HepG2 (cell line): ENCODE measurements around the gene DLEC1. TPM values are rescaled to one million over a fixed set of nuclear protein-coding genes. Genes with fewer than 3 reads are reported as not detected.

Experiments used
- ATAC-seq: fragments of 200-7000 bp; cut with Tn5 transposase; 3 replicates; pipeline ENCODE4 v1.9.1; 2020; ENCODE audit warnings: mild to moderate bottlenecking, moderate library complexity
- BruUV-seq: library from RNA; stranded (reverse); fragments of 400-500 nt; replicated peaks from 2 replicates; lab custom pipeline; 2021; lab: Mats Ljungman, UMichigan
- CTCF ChIA-PET: fragments of 300-600 bp; formaldehyde crosslinking; extraction: SDS; loops from one replicate; lab custom pipeline; 2021; ENCODE audit warnings: low total read pairs, inconsistent platforms, low intra/inter-chr PET ratio; lab: Yijun Ruan, JAX
- POLR2A ChIA-PET: fragments of 350-600 bp; sonication (Branson Sonifier 250); formaldehyde crosslinking; loops from one replicate; lab custom pipeline; 2020; ENCODE audit warnings: antibody characterized with exemption, inconsistent platforms; lab: Yijun Ruan, JAX
- DNase-seq: peaks from one replicate; pipeline ENCODE4 v3.0.0-alpha.2; 2015; ENCODE audit warnings: low spot score
- FAIRE-seq: peaks from 3 replicates; lab custom pipeline; 2011; peaks lifted over from hg19 to GRCh38; lab: Jason Lieb, UNC
- H2AFZ ChIP-seq: one replicate; pipeline ENCODE4 v1.6.1; 2011; ENCODE audit warnings: low read length, inconsistent platforms
- H3K27ac ChIP-seq: fragments of 300-600 bp; 3 replicates; pipeline ENCODE4 v1.8.0; 2011; ENCODE audit warnings: mixed run types, mild to moderate bottlenecking, mixed read lengths, low read length, inconsistent platforms; ENCODE audit not compliant: insufficient read depth; ENCODE audit errors: extremely low read length
- H3K27me3 ChIP-seq, 2 experiments: fragments of 200-600 bp in 1 of 2; 2 replicates in 1 of 2; 3 replicates in 1 of 2; pipeline versions ENCODE4 v1.6.0 to v1.8.0; 2011; ENCODE audit warnings: low read length in 2 of 2, mild to moderate bottlenecking in 2 of 2, moderate library complexity in 2 of 2, inconsistent platforms in 1 of 2; ENCODE audit not compliant: insufficient read depth in 2 of 2, control insufficient read depth in 1 of 2
- H3K36me3 ChIP-seq, 2 experiments: fragments of 200-600 bp in 1 of 2; replicated peaks in 1 of 2; 2 replicates in 1 of 2; 3 replicates in 1 of 2; pipeline versions ENCODE4 v1.5.1 to v1.8.0; 2011; ENCODE audit warnings: low read length in 2 of 2, inconsistent platforms in 1 of 2; ENCODE audit not compliant: insufficient read depth in 2 of 2, control insufficient read depth in 1 of 2
- H3K4me1 ChIP-seq: 2 replicates; pipeline ENCODE4 v1.5.1; 2012; ENCODE audit warnings: low read length, inconsistent platforms; ENCODE audit not compliant: insufficient read depth
- H3K4me2 ChIP-seq: 2 replicates; pipeline ENCODE4 v1.6.0; 2011; ENCODE audit warnings: low read depth, low read length, inconsistent platforms
- H3K4me3 ChIP-seq, 3 experiments: fragments of 200-600 bp in 1 of 3; sonication (generic), shearing (Covaris generic) in 1 of 3; replicated peaks in 1 of 3; 2 replicates each; pipeline ENCODE4 v1.5.1; 2011 to 2016; ENCODE audit warnings: low read length in 3 of 3, inconsistent platforms in 2 of 3, low read depth in 2 of 3, mild to moderate bottlenecking in 2 of 3, control low read depth in 1 of 3, mixed read lengths in 1 of 3; ENCODE audit not compliant: insufficient read depth in 1 of 3
- H3K79me2 ChIP-seq: one replicate; pipeline ENCODE4 v1.6.1; 2011; ENCODE audit warnings: low read length, inconsistent platforms; ENCODE audit not compliant: insufficient read depth
- H3K9ac ChIP-seq: 2 replicates; pipeline ENCODE4 v1.6.0; 2011; ENCODE audit warnings: mild to moderate bottlenecking, low read depth, low read length, inconsistent platforms; ENCODE audit not compliant: insufficient read depth
- H3K9me3 ChIP-seq: 2 replicates; pipeline ENCODE4 v1.5.1; 2012; ENCODE audit warnings: mild to moderate bottlenecking, low read length
- H4K20me1 ChIP-seq: 2 replicates; pipeline ENCODE4 v1.6.0; 2011; ENCODE audit warnings: inconsistent platforms, mild to moderate bottlenecking, low read length, moderate library complexity; ENCODE audit not compliant: insufficient read depth
- CCAR2 ChIP-seq: fragments of 200-400 bp; formaldehyde crosslinking; optimal IDR thresholded peaks from 2 replicates; pipeline ENCODE3; 2018; ENCODE audit warnings: low read depth, mild to moderate bottlenecking, low read length, moderate library complexity
- NBN ChIP-seq: fragments of 450-650 bp; conservative IDR thresholded peaks from 2 replicates; pipeline ENCODE4 v1.6.1; 2017
- NFIB ChIP-seq: sonication (generic); formaldehyde crosslinking; IDR thresholded peaks from 2 replicates; pipeline ENCODE4 v1.9.0; 2021; ENCODE audit warnings: missing genetic modification reagents, mild to moderate bottlenecking, borderline replicate concordance
- PHF21A ChIP-seq: sonication (generic); formaldehyde crosslinking; IDR thresholded peaks from 2 replicates; pipeline ENCODE4 v1.5.0; 2020; ENCODE audit warnings: mild to moderate bottlenecking, missing genetic modification reagents
- ZNF670 ChIP-seq: sonication (generic); formaldehyde crosslinking; IDR thresholded peaks from 2 replicates; pipeline ENCODE4 v1.8.0; 2022; ENCODE audit warnings: mild to moderate bottlenecking, missing genetic modification reagents, borderline replicate concordance
- ZNF777 ChIP-seq: sonication (generic); formaldehyde crosslinking; IDR thresholded peaks from 2 replicates; pipeline ENCODE4 v1.4.0; 2020; ENCODE audit warnings: missing genetic modification reagents
- ZNF883 ChIP-seq: sonication (generic); formaldehyde crosslinking; IDR thresholded peaks from 2 replicates; pipeline ENCODE4 v1.5.1; 2020; ENCODE audit warnings: mild to moderate bottlenecking, missing genetic modification reagents; ENCODE audit errors: not compliant biosample characterization
- ZSCAN31 ChIP-seq: sonication (generic); formaldehyde crosslinking; IDR thresholded peaks from 2 replicates; pipeline ENCODE4 v1.5.0; 2020; ENCODE audit warnings: low read depth, mild to moderate bottlenecking, missing genetic modification reagents
- WGBS: methylation state at CpG from one replicate; pipeline ENCODE4 v1.1.6; 2017; ENCODE audit warnings: low lambda C conversion rate; 5-methylcytosine and 5-hydroxymethylcytosine counted together
- in situ Hi-C: cut with HindIII; loops from 2 replicates; pipeline ENCODE4 v1.10.0; 2017; ENCODE audit warnings: low pct_unique_long_range_greater_than_20kb; ENCODE audit not compliant: extremely low pct_ligation_motif_present
- intact Hi-C: fragments of 100-400 bp; cut with micrococcal nuclease; formaldehyde crosslinking; loops from one replicate; pipeline ENCODE4 v1.10.0; 2022; ENCODE audit not compliant: unreplicated experiment
- polyA plus RNA-seq, 8 experiments: library from polyadenylated mRNA; depleted of rRNA in 3 of 8; stranded (reverse) in 7 of 8; unstranded in 1 of 8; fragments of >200 nt; fragmentation: Illumina TruSeq in 4 of 8; extraction: Trizol in 4 of 8; gene quantifications; 2 replicates each; pipeline versions ENCODE4 v1.2.1 to v1.2.3, GENCODE V29; 2011 to 2016; ENCODE audit warnings: low read depth in 4 of 8, missing spikeins in 1 of 8, mixed read lengths in 1 of 8; ENCODE audit not compliant: insufficient read depth in 1 of 8
- total RNA-seq, 5 experiments: library from RNA; depleted of rRNA; stranded (reverse); fragments of >200 nt; fragmentation: Illumina TruSeq; extraction: Trizol; gene quantifications; 2 replicates each; pipeline ENCODE4 v1.2.3, GENCODE V29; 2016; ENCODE audit warnings: low read depth in 1 of 5
- TF ChIP-seq, protein P1 (sequence below): IDR thresholded peaks from 2 replicates; pipeline ENCODE4 v1.6.1; 2016; ENCODE audit warnings: low read depth, borderline replicate concordance
- TF ChIP-seq, protein P2 (sequence below): sonication (generic); formaldehyde crosslinking; IDR thresholded peaks from 2 replicates; pipeline ENCODE4 v1.4.0; 2020; ENCODE audit warnings: mild to moderate bottlenecking, missing genetic modification reagents

The DLEC1 gene
- total and polyA plus RNA-seq, 2 of the 13 experiments (the other 11 are each of a cell fraction or from before 2014, with no cell fraction given), result 0.09 TPM; not detected in 1

DNA sequence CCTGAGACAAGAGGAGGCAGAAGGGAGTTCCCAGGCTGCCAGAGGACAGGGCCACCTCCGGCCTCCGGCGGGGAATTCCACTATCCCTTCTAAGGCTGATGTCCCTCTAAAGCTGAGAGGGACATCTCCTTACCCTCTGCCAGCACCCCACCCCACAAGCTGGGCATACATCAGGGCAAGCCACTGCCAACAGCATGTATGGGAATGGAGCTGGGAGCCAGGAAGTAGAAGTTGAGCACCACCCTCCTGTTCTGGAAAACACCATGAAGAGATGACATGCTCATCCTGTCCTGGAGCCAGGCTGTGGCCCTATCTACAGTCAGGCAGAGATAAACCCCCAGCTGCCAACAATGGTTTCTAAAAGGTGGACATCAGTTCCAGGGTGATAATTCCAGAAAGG, 16.7 kb upstream of the DLEC1 start:
- Histone ChIP-seq H3K36me3 (peaks cover 0 to 1% of the 10 kb centered on the region in 2 experiments; a peak in 1 of 5 replicates), H3K4me3 (no peak overlapping the region), H3K27me3 (no peaks in the 10 kb centered on the region), H3K4me1 (peaks cover 74% of the 10 kb centered on the region), H3K9me3 (no peaks in the 10 kb centered on the region), H2AFZ (no peak overlapping the region), H3K27ac (no peak overlapping the region), H3K4me2 (no peak overlapping the region; the same call in 1 of the 2 replicates), H4K20me1 (no peaks in the 10 kb centered on the region), H3K9ac (no peak overlapping the region), H3K79me2 (no peaks in the 10 kb centered on the region)
- no peak for DNase-seq
- 67% methylated on average over 3 of the region's 3 CpGs for WGBS
- FAIRE-seq, result no peak
- ChIA-PET POLR2A (no interaction called here), CTCF (no interaction called here)
- ATAC-seq, result no peak
- intact Hi-C loops (no loop called here), in situ Hi-C loops (no loop called here)
- no peak for TF ChIP-seq ZNF670
- TF ChIP-seq ZSCAN31 (CRISPR knock-in tag), result no peak
- TF ChIP-seq ZNF883 (CRISPR knock-in tag), result no peak
- no peak for TF ChIP-seq NBN
- no peak for TF ChIP-seq ZNF777 (CRISPR knock-in tag)
- TF ChIP-seq, protein P1, sequence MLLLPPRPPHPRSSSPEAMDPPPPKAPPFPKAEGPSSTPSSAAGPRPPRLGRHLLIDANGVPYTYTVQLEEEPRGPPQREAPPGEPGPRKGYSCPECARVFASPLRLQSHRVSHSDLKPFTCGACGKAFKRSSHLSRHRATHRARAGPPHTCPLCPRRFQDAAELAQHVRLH (CRISPR knock-in tag), result no peak
- no peak for TF ChIP-seq PHF21A (CRISPR knock-in tag)
- TF ChIP-seq CCAR2, result no peak
- no peak for TF ChIP-seq NFIB (CRISPR knock-in tag)
- TF ChIP-seq, protein P2, sequence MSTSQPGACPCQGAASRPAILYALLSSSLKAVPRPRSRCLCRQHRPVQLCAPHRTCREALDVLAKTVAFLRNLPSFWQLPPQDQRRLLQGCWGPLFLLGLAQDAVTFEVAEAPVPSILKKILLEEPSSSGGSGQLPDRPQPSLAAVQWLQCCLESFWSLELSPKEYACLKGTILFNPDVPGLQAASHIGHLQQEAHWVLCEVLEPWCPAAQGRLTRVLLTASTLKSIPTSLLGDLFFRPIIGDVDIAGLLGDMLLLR, result no peak
- no TSS peak for BruUV-seq
